C1 segment of cervical spinal cord (tissue), 14 donors: ENCODE results near the gene VPS35L.

Experiments
- DNase-seq, 14 donors: peaks; one replicate each; lab custom pipeline; 2025; lab: John Stamatoyannopoulos, UW

Gene VPS35L

GRCh38 chr16:19555186-19555937 lies at the start of gene VPS35L:
TSS of gene VPS35L (plus strand) at chr16:19555703. CDS start at chr16:19555730, 27 bp downstream.
- peak; percentile 80 to 100 (median 94) for DNase-seq

GRCh38 chr16:19506965-19507364 lies 48.5 kb upstream of the VPS35L start:
- DNase-seq, result no peak

GRCh38 chr16:19507867-19508266 lies 47.6 kb upstream of the VPS35L start:
- no peak for DNase-seq

GRCh38 chr16:19512297-19512696 lies 43.2 kb upstream of the VPS35L start:
- DNase-seq, result no peak

GRCh38 chr16:19513377-19514053 lies 42.0 kb upstream of the VPS35L start:
- no peak for DNase-seq

GRCh38 chr16:19515757-19516156 lies 39.7 kb upstream of the VPS35L start:
- no peak for DNase-seq

- DNase-seq, result no peak
These were observed 37.9 kb upstream of the VPS35L start for GRCh38 chr16:19517424-19518089.

GRCh38 chr16:19518388-19518787 lies 37.1 kb upstream of the VPS35L start:
- no peak for DNase-seq

GRCh38 chr16:19520861-19521331 lies 34.6 kb upstream of the VPS35L start:
- peak in 1 of 14 donors; percentile 19 for DNase-seq

- DNase-seq, result peak; percentile 80 to 95 (median 93)
These were observed 33.8 kb upstream of the VPS35L start, which contains the start of gene GDE1 for GRCh38 chr16:19521471-19522396. TSS of gene GDE1 (minus strand) at chr16:19522098. CDS start at chr16:19521964, 134 bp downstream.

GRCh38 chr16:19522397-19522732 lies 33.1 kb upstream of the VPS35L start:
- no peak for DNase-seq

GRCh38 chr16:19522760-19523159 lies 32.7 kb upstream of the VPS35L start:
- no peak for DNase-seq

- no peak for DNase-seq
These were observed 32.3 kb upstream of the VPS35L start for GRCh38 chr16:19523184-19523558.

- DNase-seq, result peak; percentile 60 to 97 (median 95)
These were observed 31.7 kb upstream of the VPS35L start, which contains the start of gene CCP110 for GRCh38 chr16:19523559-19524355. TSS of gene CCP110 (plus strand) at chr16:19523942. CDS start at chr16:19527882, 3,940 bp downstream.

GRCh38 chr16:19524356-19524615 lies 31.2 kb upstream of the VPS35L start:
- peak in 10 of 14 donors; percentile 27 to 74 (median 56) for DNase-seq

- DNase-seq, result peak in 9 of 14 donors; percentile 14 to 65 (median 35)
These were observed 30.7 kb upstream of the VPS35L start for GRCh38 chr16:19524616-19525384.

- no peak for DNase-seq
These were observed 30.1 kb upstream of the VPS35L start for GRCh38 chr16:19525385-19525723.

- DNase-seq, result no peak
These were observed 28.3 kb upstream of the VPS35L start for GRCh38 chr16:19527161-19527560.

- DNase-seq, result no peak
These were observed 26.8 kb upstream of the VPS35L start for GRCh38 chr16:19528666-19529065.

GRCh38 chr16:19532601-19533000 lies 22.9 kb upstream of the VPS35L start:
- DNase-seq, result no peak
